22Rv1 (cell line): ENCODE data around the gene TRMT1.
A peak's percentile ranks its signal among the peaks of the same experiment; 100 is the strongest.

ENCODE experiments used
- H3K27ac ChIP-seq: fragments of 450-650 bp; 2 replicates; pipeline ENCODE4 v1.5.1; 2017
- ZFX ChIP-seq: fragments of 450-650 bp; IDR thresholded peaks from 2 replicates; pipeline ENCODE4 v1.6.1; 2017; ENCODE audit warnings: antibody characterized with exemption, borderline replicate concordance
- TF ChIP-seq, protein P1 (sequence below): fragments of 450-650 bp; IDR thresholded peaks from 2 replicates; pipeline ENCODE4 v1.5.1; 2017; ENCODE audit warnings: mild to moderate bottlenecking

The TRMT1 gene

DNA sequence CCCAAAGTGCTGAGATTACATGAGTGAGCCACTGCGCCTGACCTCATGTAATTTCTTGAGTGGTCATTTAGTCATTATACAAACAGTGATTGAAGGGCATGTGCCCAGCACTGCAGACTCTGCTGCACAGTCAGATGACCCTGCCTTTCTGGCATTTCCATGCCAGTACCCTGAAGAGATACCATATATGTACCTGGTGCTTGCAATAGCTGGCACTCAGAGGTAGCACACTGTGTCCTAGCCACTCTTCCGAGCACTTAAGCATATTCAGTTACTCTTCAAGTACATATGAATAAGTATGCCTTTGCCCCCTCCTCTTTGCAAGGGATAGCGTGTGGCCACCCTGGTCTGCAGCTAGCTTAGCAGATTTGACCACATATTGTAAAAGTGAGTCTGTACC lies 18.1 kb upstream of the TRMT1 start:
- no peak for TF ChIP-seq ZFX
- TF ChIP-seq, protein P1, sequence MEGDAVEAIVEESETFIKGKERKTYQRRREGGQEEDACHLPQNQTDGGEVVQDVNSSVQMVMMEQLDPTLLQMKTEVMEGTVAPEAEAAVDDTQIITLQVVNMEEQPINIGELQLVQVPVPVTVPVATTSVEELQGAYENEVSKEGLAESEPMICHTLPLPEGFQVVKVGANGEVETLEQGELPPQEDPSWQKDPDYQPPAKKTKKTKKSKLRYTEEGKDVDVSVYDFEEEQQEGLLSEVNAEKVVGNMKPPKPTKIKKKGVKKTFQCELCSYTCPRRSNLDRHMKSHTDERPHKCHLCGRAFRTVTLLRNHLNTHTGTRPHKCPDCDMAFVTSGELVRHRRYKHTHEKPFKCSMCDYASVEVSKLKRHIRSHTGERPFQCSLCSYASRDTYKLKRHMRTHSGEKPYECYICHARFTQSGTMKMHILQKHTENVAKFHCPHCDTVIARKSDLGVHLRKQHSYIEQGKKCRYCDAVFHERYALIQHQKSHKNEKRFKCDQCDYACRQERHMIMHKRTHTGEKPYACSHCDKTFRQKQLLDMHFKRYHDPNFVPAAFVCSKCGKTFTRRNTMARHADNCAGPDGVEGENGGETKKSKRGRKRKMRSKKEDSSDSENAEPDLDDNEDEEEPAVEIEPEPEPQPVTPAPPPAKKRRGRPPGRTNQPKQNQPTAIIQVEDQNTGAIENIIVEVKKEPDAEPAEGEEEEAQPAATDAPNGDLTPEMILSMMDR: no peak
- H3K27ac ChIP-seq: no peak overlapping the region

- no peak for TF ChIP-seq ZFX
- TF ChIP-seq, protein P1: no peak
- no peak overlapping the region for H3K27ac ChIP-seq
These were observed 16.8 kb upstream of the TRMT1 start for GRCh38 chr19:13133241-13133870.

DNA sequence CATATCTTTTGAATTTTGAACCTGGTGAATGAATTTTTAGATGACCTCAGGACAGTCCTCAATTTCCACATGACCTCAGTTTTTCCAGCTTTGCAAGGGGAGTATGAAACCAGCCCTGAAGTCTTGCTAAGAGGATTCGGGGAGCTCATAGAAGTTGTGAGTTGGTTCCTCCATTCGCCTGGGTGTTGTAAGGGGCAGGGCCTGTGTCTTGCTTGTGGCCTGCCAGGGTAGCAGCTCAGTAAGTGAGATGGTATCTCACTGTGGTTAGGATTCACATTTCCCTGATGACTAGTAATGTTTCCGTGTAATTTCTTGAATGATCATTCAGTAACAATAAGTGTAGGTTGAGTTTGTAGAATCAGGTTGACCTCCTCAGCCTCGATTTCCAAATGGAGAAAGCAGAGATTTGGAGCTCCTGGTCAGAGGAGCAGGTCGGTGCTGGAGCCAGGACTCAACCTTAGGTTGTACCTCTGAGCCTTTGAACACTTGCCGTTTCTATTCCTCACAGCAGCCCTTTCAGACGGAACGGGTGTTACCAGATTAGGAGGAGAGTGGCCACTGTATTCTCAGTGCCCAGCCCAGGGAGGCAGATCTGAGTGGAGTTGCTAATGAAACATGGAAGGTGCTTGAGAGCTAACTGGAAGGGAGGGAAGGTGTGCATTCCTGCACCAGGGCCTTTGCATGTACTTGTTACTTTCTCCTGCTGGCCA lies 16.1 kb upstream of the TRMT1 start:
- no peak overlapping the region for H3K27ac ChIP-seq
- TF ChIP-seq, protein P1: no peak
- TF ChIP-seq ZFX: no peak

- no peak overlapping the region for H3K27ac ChIP-seq
These were observed 14.4 kb upstream of the TRMT1 start for GRCh38 chr19:13130886-13131490.

GRCh38 chr19:13129384-13129783 lies 12.8 kb upstream of the TRMT1 start:
- H3K27ac ChIP-seq: no peak overlapping the region
- TF ChIP-seq ZFX: no peak
- TF ChIP-seq, protein P1: no peak

More at GRCh38 chr19:13130886-13131490, 14.4 kb upstream of the TRMT1 start:
- no peak for TF ChIP-seq ZFX
- TF ChIP-seq, protein P1: no peak

DNA sequence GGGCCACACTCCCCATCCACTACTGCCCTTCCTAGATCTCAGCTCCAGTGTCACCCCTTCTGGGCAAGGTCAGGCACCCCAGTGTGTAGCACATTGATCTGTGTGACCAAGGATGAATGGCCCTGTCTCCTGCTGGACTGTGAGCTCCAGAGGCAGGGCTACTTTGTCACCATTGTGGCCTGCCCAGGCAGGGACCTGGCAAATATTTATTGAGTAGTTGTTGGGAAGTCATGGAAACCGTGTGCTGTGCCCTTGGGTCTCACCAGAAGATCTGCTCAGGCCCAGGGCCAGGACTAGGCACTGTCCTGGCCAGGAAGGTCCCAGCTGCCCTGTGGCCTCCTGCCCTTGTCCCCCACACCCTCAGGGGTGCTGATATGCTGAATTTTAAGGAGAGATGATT lies 12.0 kb upstream of the TRMT1 start:
- no peak for TF ChIP-seq ZFX
- TF ChIP-seq, protein P1: no peak
- peak overlapping the region; percentile 2; the same call in 1 of the 2 replicates for H3K27ac ChIP-seq
